ENCODE measurements around the gene HLA-G. TPM values are rescaled to one million over a fixed set of nuclear protein-coding genes. Genes with fewer than 3 reads are reported as not detected.

HLA-G gene
- total and polyA plus RNA-seq, 2 of the 4 experiments (the other 2 are of a cell fraction), result not detected

- no peak for ATAC-seq (ENCODE audit: low read depth)
- BruUV-seq (replicated peaks), result no TSS peak
These were observed 1.8 kb upstream of the HLA-G start for GRCh38 chr6:29825848-29826247.

More at GRCh38 chr6:29825848-29826247, 1.8 kb upstream of the HLA-G start:
- Histone ChIP-seq H3K4me2 (ENCODE audit: low read depth, low read length) (no peak overlapping the region), H2AK9ac (replicated peaks; ENCODE audit: low read depth, low read length, poor library complexity) (no peak overlapping the region), H3K4me1 (ENCODE audit: control insufficient read depth, insufficient read depth, low read length) (no peaks in the 10 kb centered on the region), H2AK5ac (ENCODE audit: low read depth, low read length) (no peak overlapping the region), H3K9ac (ENCODE audit: low read depth, low read length) (no peak overlapping the region), H3K27me3 (ENCODE audit: control insufficient read depth, insufficient read depth, low read length) (peaks cover 30% of the 10 kb centered on the region), H2BK20ac (ENCODE audit: low read depth, low read length) (no peak overlapping the region), H3K27ac (ENCODE audit: insufficient read depth, low read length) (no peak overlapping the region), H3K79me1 (ENCODE audit: low read depth in 1 of 2, low read length in 2 of 2) (no peaks in the 10 kb centered on the region), H4K20me1 (ENCODE audit: insufficient read depth, low read length) (no peaks in the 10 kb centered on the region), H3K23ac (ENCODE audit: low read depth, low read length) (no peak overlapping the region), H2AFZ (replicated peaks; ENCODE audit: low read length, poor library complexity) (no peak overlapping the region), H2BK15ac (ENCODE audit: low read depth, low read length) (no peak overlapping the region), H2BK120ac (ENCODE audit: low read depth, low read length) (no peak overlapping the region), H3K56ac (ENCODE audit: extremely low read depth, insufficient read depth, low read length) (no peak overlapping the region), H3K9me3 (ENCODE audit: control insufficient read depth, insufficient read depth, low read length) (0 out of 2 replicates have a peak, but pooled peaks cover 2% of the 10 kb centered on the region), H4K5ac (ENCODE audit: low read depth, low read length) (no peak overlapping the region), H3K9me1 (ENCODE audit: insufficient read depth, low read length) (no peaks in the 10 kb centered on the region), H2BK5ac (ENCODE audit: low read depth, low read length, poor library complexity, severe bottlenecking) (no peak overlapping the region), H3K36me3 (ENCODE audit: control insufficient read depth, insufficient read depth, low read length) (no peaks in the 10 kb centered on the region), H3K14ac (replicated peaks; ENCODE audit: low read depth, low read length) (no peak overlapping the region), H3K4ac (ENCODE audit: low read depth, low read length) (no peak overlapping the region), H3K18ac (ENCODE audit: low read depth, low read length) (no peak overlapping the region), H4K8ac (ENCODE audit: low read depth in 2 of 2, low read length in 2 of 2) (no peak overlapping the region), H3K4me3 (ENCODE audit: insufficient read depth, low read depth, low read length) (no peak overlapping the region), H4K91ac (ENCODE audit: insufficient read depth, low read depth, low read length) (no peak overlapping the region)
- dilution Hi-C loops (cut with HindIII; ENCODE audit: low sequenced_read_pairs, unreplicated experiment) (no loop called here), intact Hi-C loops (cut with micrococcal nuclease) (no loop called here), in situ Hi-C loops (cut with MboI; ENCODE audit: low sequenced_read_pairs) (no loop called here)
- POLR2A ChIA-PET (ENCODE audit: unreplicated experiment), result no interaction called here
- TF ChIP-seq RFX5 (IDR thresholded peaks at IDR 0.05; ENCODE audit: low read depth, low read length) (no peak), USF2 (IDR thresholded peaks at IDR 0.05; ENCODE audit: low read depth, low read length) (no peak)
- DNase-seq, result no peak
- CTCF ChIA-PET, result no interaction called here
- WGBS, 2 experiments (ENCODE audit: extremely low coverage in 2 of 2, insufficient read length in 1 of 2), result no CpG with 5 or more reads among the region's 2 CpGs

Data from IMR-90 (cell line).